GOT3 (cell line): ENCODE results near the gene RBPMS2.

Experiments
- DNase-seq: peaks from one replicate; lab custom pipeline; 2025; ENCODE audit warnings: mixed read lengths; lab: John Stamatoyannopoulos, UW

RBPMS2 gene

DNA sequence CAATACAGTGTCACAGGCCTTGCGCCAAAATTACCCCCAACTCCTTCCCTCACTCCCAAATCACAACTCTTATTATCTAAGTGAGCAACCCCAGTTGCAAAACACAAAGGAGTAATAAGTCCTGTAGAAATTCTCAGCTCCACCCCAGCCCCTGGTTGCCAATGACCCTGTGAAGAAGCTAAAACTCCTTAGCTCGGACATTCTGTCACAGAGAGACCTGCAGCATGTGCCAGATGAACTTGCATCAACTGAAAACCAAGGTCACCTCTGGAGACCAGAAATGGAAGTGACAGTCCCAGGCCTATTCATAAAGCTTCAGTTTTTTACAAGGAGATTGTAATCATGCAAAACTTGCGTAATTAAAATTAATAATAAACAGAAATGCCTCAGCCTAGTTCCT is 55.2 kb downstream of the RBPMS2 start:
- DNase-seq, result no peak

DNA sequence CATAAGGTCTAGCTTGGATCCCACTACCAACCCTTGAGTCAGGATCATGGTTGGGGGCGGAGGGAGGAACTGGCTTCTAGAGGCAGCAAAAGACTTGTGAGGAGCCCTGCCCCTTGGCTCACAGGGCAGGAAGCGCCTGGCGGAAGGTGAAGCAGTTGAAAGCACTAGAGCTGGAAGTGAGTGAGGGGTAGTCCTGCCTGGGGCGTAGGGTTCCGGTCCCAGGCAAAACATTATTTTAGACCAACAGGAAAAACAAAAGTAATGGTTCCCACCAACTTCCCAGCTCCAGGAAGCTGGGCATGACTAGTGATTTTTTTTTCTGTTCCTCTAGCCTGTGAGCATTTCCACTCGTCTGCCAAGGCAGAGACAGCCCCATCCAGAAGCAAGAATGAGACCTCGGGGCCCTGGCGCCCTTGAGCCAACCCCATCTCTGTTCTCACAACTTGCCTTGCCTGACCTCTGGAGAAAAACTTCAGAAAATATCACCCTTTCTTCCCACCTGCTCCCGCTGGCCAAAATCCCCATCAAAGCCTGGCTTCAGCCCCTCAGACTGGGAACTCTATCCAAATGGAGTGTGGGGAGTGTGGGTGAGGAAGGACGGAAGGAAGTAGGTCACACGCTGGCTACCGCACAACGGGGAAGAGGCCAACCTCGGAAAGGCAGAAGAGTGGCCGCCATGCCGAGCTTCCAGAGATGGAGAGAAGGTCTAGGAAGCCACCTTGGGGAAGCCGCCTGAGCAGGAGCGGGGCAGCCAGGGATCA is 57.5 kb downstream of the RBPMS2 start:
- DNase-seq, result no peak

DNA sequence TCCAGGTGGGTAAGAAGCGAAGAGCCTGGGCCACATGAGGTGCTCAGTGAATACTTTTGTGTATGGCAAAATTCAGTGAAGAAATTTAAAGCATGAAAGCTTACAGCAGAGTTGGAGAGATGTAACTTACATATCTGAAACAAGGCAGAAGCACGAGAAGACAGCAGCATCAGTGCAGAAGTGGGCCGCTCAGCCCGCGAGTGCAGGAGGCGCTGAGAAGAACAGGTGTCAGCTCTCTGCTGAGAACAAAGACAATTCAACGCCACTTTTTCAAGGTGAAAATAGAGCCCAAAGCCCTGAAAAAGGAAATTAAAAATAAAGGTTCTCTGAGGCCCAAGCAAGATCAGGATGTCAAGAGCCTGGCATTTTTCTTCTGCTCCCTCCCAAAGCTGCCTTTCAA is 58.3 kb downstream of the RBPMS2 start:
- no peak for DNase-seq

DNA sequence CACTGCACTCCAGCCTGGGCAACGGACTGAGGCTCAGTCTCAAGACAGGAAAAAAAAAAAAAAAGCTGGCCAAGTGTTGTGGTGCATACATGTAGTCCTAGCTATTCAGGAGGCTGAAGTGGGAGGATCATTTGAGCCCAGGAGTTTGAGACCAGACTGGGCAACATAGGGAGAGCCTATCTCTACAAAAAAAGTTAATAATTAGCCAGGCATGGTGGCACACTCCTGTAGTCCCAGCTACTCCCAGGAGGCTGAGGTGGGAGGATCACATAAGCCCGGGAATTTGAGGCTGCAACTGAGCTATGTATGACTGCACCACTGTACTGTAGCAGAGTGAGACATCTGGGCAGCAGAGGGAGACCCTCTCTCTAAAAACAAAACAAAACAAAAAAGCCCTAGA is 58.9 kb downstream of the RBPMS2 start:
- no peak for DNase-seq

DNA sequence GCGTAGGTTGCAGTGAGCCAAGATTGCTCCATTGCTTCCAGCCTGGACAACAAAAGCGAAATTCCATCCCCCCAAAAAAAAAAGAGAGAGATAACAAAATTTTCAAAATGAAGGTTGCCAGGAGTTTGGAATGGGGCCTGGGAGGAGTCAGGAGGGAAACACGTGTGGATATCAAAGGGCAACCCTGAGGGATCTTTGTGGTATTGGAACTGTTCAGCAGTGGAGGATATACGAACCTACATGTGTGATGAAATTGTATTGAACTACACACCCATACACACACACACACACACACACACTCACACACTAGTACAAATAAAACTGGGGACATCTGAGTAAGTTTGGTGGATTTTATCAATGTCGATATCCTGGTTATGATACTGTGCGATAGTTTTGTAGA is 61.8 kb downstream of the RBPMS2 start:
- DNase-seq, result no peak

DNA sequence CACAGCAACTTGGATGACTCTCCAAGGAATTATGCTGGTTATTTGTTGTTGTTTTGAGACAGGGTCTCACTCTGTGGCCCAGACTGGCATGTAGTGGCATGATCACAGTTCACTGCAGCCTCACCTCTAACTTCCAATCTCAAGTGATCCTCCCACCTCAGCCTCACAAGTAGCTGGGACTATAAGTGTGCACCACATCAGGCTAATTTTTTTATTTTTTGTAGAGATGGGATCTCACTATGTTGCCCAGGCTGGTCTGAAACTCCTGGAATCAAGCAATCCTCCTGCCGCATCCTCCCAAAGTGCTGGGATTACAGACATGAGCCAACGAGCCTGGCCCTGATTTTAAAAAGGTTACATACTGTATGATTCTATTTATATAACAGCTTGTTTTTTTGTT is 63.0 kb downstream of the RBPMS2 start:
- DNase-seq, result no peak

DNA sequence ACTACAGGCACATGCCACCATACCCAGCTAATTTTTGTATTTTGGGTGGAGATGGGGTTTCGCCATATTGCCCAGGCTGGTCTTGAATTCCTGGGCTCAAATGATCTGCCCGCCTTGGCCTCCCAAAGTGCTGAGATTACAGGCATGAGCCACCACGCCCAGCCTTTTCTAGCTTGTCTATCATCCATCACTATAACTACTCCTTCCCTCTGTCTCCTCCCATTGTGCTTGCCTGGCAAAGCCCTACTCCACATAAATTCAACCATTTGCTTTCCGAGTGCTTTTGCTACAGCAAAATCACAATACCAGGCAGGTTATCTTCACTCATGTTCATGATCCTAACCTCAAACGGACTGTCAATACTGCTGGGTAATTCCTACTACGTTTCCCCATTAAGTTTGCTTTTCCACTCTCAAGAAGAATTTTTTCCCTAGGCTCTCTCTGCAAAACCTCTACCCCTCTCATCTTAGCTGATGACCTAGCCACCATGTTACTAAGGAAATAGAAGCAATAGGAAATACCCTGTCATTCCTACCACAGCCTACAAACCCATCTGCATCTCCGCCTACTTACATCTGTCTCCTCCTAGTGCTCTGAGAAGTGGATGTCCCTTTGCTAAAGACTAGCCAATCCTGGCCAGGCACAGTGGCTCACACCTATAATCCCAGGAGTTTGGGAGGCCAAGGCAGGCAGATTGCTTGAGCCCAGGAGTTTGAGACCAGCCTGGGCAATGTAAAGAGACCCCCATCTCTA is 64.5 kb downstream of the RBPMS2 start:
- no peak for DNase-seq

DNA sequence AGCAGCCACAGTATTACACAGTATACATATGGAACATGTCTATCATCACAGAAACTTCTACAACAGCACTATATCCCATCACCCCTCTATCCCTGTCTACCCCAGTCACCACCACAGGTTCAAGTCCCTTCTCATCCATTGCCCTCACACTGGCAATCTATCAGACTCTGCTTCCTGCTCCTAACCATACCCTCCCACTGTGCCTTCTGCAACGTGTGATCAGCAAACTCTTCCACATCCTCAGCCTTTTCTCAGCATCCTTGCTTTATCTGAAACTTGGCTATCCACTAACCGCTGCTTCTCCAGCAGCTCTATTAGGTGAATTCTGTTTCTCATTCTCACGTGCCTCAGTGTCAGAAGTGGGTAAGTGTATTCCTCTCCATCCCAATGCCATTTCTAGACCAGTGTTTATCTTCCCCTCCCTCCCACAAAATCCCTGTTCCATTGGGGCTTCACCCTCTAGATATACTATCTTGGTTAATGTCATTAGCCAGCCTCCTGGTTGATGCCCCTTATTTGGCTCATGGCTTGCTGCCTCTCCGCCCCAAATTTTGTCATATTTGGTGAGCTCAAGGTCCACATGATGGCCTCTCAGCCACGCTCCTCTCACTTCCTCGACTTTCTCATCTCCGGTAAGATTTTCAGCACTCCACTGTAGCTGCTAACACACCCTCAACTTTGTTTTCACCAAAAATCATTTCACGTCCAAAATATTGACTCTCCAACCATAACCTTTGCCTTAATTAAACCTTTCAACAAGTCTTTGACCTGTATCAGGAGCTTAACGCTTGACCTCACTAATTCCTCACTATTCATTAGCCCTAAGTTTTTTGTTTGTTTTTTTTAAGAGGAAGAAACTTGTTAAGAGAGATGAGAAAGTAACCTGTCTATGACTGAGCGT is 69.1 kb downstream of the RBPMS2 start:
- no peak for DNase-seq

DNA sequence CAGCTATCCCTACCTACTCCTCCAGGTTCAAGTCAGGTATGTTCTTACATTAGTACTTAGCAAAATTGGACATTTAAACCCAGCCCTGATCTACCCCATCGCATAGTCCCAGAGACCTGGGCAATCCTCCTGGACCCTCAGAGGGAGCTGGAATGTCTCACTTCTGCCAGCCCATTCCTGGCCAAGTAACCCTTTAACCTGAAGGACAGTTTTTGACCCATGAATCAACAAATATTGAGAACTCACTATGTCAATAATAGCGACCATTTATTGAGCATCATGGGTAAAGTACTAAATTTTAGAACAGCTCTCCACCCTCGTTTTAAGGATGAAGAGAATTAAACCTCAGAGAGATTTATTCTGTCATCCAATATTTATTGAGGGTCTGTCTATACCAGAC is 70.4 kb downstream of the RBPMS2 start:
- no peak for DNase-seq

DNA sequence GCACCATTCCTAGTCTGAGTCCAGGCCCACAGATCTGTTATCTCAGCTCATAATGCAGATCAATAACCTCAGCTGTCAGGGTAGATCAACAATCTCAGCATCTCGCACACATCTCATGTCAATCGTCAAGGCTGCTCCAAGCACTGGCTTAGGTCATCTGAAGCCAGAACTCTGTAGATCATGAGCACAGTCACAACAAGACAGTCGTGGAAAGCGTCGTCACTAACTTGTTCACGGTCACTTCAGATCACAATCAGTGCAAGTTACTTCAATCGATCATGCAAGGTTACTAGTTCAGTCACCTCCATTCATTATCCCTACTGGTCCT is 71.8 kb downstream of the RBPMS2 start:
- no peak for DNase-seq

DNA sequence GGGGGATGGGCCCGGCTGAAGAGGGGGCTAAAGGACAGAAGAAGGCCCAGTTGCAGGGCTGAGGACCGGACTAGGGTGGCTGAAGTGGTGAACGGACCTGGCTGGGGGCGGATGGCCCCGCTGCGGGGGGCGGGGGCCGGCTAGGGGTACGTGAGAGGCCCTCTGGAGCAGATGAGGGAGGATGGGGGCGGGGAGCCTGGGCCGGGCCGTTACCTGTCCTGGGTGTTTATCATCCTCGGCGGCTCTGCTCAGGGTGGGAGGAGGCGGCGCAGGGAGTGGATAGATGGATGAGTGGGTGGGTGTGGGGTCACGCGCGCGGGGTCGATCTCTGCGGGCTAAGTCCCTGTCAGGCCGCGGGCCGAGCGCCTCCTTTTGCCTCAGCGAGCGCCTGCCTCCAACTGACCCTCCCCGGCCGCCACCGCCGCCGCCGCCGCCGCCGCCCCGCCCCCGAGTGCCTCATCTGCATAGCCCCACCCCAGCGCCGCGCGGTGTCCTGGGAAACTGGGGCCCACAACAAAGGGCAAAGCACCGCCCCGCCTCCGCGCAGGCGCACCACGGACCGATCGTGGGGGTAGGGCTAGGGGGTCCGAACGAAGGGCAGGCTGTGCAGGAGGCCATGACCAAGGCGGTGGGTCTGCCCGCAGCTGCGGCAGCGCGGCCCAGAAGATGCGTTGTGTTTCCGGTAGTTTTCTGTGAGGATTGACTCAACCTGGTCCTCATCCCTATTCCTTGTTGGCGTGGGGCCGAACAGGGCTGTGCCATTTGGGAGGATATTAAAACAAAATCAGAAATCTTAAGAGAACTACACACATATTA is 72.4 kb downstream of the RBPMS2 start:
- peak; percentile 72 for DNase-seq

DNA sequence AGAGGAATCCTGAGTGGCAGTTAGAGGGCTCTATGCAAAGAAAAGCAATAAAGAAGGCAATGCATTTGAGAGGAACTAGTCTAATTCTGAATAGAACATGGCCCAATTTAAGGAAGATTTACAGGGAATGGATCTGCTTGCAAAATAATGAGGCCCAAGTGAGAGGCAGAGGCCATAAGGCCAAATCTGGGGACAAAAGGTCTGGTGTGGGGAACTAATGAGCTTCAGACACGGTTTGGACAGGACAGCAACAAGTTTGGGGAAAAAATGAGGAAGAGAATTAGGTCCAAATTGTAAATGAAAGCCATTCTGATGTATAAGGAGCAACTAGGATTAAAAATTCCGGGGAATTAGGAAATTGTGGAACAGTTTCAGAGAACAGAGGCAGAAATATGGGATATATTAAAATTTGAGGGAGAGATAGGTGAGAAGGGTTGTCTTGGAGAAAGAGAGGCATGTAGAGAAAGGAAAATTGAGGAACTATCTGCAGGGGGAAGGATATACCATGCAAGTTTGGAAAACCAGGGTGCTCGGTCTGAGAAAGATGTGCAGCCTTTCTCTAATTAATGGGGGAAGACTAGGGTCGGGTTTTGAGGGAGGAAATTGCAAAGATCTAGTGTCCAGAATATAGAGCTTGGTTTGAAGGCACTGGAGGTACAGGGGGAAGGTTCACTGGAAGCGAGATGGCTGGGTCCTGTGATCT is 73.8 kb downstream of the RBPMS2 start:
- DNase-seq, result no peak

DNA sequence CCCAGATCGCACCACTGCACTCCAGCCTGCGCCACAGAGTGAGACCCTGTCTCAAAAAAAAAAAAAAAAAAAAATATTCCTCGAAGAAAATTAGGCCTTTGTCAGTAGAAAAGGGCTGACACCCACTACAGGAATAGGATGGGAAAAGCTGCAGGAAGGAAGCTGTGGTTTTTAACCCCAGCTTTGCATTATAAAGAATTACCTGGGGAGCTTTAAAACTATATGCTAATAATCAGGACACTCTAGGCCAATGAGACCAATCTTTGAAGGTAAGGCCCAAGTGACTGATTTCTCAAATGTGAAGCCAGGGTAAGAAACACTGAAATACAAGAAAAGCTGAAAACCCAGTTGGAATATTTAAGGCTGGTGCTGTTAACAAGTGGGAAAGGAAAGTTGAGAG is 74.3 kb downstream of the RBPMS2 start:
- DNase-seq, result no peak

DNA sequence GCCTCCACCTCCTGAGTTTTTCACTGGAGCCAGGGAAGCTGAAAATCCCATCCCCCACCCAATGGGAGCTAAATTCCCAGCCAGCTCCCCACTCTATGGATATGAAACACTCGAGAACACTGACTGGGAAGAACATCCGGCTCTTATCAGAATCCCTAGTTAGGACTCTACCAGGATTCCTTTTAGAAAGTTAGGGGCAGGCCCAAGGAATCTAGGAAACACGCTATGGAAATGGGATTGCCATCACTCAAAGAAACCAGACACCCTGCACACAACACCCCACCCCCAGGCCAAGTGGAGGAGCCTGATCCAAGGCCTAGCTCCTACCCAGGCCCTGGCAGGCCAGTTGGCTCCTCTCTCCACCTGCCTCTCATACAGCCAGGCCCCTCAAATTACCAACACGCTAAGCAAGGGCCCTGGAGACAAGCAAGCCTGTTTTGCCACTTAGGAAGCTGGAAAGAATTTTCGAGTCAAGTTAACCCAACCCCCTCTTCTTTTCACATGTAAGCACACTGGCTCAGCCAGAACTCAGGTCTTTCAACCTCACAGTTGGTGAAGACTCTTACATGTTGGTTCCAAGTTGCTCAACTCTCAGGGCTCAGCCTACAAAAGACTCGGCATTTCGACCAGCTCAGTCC is 75.5 kb downstream of the RBPMS2 start:
- no peak for DNase-seq

DNA sequence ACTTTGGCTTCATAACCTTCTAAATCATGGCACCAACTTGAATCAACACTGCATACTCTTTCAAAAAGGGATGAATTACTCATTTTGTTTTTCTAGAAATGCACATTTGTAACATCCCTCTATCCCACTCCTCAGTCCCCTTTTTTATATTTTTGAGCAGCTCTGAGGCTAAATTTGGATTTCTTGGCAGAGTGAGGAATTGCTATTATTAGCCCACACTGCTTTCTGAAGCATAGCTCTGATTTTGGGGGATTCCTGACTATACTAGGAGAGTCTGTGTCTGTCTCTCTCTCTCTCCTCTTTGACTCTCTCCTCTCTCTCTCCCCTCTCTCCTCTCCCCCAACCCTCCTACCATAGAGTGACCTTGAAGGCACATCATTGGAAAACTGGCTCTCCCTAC is 76.6 kb downstream of the RBPMS2 start:
- no peak for DNase-seq

DNA sequence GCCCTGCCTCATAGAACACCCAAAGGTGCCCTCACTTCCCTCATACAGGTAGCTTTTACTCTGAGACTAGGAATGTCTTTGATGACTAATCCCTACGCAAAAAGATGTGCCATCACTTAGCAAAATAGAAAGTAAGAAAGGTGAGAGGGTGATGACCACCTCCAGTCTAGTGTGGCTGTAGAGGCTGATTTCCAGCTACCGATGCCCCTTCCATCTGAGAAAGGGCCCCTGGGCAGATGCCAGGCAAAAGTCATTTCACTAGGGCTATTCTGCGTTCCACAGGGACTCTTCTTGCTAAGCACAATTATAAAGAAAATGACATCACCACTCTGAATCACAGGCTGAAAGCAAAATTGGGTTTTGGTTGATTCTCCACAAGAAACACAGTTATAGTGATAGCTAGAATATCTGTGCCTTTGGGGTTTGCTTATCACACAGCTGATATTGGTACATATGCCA is 77.4 kb downstream of the RBPMS2 start:
- no peak for DNase-seq

DNA sequence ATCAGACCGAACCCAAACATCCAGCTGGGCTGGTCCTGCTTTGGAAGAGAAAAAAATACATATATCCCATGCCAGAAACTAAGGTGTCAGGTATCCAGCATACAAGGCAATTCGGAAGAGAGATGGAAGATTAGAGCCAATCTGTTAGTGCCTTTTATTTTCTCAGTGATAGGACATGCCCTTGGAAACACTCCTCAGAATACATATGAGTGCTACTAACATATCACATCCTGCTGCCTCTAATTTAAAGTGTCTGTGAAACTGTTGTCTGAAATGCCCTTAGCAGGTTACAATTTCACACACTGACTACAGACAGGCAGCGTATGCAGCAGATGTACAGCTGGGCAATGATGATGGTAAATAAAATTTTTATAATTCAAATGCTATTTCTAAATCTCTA is 78.9 kb downstream of the RBPMS2 start:
- DNase-seq, result no peak

DNA sequence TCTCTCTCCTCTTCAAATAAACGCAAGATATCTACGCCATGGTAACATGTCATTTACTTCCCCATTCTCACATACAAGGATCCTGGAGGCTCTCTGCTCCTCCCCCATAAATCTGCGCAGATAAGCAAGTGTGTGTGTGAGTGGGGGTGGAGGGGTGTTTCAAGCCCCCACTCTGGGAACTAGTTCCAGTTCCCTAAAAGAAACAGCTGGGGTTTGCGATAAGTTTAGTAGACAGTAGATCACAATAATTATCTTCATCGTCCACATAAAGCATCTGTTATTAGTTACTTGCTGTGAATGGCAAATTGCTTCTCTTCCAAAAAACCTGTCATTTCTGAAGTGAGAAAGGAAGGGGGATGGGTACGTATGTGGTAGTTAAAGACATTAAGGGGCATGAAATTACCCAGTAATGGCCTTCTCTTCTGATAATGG is 79.8 kb downstream of the RBPMS2 start:
- no peak for DNase-seq

DNA sequence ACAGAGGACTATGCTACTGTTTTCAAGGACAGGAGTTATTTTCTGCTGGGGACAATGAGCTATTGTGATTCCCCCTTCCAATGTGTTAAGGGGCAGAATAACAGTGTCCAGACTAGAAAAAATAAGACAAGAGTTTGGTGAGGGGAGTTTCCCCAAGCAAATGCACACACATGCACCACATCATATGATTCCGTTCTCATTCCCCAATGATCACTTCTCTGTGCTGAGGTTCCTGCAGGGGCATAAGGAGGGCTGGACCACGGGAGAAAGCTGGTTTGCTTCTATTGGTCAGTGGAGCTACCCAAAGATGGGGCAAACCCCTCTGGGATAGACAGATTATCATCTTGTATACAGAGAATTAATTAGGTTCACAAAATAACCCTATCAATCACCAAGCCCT is 80.6 kb downstream of the RBPMS2 start:
- no peak for DNase-seq

DNA sequence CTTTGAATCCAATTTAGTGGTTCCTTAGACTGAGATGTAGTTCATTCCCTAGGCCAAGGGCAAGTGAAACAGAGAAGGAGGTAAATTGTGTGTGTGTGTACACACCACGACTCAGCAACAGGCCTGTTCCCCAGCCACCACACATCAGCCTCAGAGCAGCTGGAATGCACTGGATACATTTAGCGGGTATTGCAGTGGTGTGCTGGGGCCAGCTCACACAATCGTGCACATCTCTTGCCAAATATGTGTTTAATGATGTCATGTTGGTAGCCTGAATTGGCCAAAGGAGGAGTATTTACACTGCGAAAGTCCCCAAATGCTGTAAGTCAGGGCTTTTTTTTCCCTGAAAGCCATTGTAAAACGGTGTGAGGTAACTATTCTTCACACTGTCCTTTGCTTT is 82.3 kb downstream of the RBPMS2 start:
- no peak for DNase-seq
